NCI-H446 (cell line): Measurements from ENCODE around the gene SMAD3.

ENCODE experiments used
- DNase-seq, 2 experiments: peaks; one replicate each; lab custom pipeline; 2025; lab: John Stamatoyannopoulos, UW

The SMAD3 gene

DNA sequence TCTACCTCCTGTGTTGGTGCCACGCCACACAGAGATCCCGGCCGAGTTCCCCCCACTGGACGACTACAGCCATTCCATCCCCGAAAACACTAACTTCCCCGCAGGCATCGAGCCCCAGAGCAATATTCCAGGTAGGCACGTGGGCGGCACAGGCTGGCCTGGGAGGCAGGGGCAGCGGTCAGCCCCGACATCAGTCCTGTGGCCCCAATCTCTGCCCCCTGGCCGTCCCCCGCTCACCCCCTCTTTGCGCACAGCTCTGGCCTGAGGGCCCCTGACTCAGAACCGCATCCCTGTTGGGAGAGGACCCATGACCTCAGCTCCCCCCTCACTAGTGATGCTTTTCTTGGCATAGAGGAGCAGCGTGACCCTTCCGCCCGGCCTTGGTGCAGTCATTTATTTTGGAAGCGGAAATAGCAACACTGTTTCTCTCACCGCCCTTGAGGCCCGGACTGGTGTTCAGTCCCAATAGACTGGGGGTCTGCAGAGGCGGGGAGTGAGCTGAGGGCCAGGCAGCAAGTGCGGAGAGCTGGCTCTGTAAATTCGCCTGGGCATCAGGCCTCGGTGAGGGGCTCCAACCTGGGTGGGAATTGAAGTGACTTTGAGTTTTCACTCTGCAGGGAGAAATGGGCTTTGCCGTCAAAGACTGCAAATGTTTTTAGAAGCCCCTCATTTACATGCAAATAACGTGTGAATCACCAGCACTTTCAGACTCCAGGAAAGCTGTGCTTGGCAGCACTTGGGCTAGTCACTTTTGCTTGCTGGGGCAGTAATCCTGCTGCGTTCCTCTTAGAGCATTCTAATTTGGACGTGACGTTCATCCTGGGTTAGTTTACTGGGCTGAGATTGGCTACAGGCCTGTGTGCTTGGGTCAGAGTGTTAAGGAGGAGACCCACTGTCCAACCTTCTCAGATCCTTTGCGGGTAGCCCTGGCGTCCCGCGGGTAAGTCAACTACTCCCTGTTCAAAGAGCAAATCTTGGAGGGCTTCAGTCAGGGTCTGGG lies 100.2 kb downstream of the SMAD3 start:
- DNase-seq = no peak

DNA sequence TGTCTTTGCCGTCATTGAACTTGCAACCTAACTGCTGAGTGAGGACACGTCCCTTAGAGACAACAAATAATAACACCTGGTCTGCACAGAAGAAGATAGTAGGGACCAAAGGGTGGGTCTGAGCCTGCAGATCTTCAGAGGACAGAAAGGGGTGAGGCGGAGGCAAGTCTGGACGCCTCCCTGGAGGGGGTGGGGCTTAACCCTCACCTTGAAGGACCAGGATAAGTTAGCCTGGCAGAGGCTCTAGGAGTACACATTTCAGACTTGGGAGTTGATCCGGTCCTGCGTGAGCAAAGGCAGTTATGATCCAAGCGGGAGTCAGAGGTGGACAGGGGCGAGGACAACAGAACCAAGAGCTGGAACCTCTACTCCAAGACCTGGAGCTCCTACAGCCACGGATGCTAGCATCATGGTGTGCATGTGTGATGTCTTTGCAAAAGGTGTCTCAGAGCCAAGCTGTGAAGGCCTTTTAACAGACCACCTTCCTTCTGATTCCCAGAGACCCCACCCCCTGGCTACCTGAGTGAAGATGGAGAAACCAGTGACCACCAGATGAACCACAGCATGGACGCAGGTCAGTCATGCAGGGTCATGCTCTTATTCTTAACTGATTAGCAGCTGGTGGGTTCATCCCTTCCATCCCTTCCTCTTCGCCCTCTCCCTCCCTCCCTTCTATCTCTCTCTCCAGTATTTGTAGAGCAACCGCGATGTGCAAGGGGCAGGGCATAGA lies 101.0 kb downstream of the SMAD3 start:
- DNase-seq = no peak

- no peak for DNase-seq
Measured at GRCh38 chr15:67167091-67167490, 101.7 kb downstream of the SMAD3 start.

DNA sequence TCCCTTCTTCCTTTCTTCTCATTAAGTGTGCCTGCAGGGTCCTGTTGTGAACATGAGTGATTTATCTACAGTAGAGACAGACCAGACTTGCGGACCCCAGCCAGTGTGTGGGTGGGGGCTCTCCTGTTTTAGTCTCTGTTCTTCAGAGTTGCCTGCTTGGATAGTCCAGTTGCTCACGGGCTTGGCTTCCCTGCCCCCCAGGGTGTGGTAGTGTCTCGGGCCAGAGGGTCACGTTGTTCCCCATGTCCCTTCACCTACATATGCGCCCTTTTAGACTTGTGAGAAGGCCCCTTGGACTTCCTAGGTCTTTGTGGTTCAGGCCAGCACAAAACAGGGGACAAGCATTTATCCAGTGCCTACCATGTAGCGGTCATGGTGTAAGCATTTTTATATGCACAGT lies 103.3 kb downstream of the SMAD3 start:
- no peak for DNase-seq

- no peak for DNase-seq
Measured at GRCh38 chr15:67170143-67170925, 104.9 kb downstream of the SMAD3 start.

DNA sequence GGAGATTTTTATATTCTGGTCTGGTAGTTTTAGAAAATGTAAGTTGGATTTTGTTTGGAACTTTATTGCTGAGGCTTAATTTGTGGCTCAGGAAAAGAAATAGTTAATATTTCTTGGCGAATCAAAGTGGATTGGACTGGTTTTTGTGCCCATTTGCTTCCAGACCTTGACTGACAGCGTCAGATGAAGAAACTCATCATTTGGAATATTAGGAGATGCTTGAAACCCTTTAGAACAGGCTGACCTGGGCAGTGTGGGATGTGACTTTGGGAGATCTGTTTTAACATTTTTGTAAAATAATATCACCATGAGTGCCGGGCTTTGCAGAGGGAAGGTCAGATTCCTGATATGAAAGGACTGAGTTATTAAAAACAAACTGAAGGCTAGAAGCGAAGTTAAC lies 106.1 kb downstream of the SMAD3 start:
- no peak for DNase-seq

DNA sequence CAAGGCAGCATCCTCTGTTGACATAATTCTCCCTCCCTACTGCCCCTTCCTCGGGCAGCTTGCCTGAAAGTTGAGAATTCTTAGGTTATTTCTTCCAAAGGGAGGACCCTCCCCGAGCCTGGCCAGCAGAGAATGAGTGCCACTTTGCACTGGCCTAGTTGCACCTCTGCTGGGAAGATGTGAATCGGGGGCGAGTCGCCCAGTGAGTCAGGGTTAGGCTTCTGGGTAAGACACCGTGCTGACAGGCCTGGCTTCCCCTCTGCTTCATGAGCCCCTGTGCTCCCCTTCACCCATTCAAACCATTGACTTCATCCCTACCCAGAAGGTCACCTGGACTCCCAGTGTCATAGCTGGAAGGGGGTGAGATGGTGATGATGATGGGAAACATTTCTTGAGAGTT lies 106.8 kb downstream of the SMAD3 start:
- no peak for DNase-seq

DNA sequence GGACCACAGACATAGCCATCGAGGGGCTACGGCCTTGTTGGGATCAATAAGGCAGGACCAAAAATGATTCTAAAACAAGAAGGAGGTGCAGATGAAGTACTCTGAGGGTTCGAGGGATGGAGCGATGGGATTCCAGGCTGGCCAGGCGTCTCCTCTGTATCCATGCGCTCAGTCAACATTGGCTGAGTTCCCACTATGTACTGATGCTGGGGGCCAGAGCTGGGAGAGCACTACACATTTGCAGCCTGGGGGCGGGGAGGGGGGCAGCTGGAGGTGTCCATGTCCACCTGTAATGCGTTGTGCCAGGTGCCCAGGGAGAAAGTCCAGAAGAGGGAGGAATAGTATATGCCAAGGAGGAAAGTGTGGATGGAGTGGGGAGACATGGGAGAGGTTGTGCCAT lies 107.6 kb downstream of the SMAD3 start:
- no peak for DNase-seq

DNA sequence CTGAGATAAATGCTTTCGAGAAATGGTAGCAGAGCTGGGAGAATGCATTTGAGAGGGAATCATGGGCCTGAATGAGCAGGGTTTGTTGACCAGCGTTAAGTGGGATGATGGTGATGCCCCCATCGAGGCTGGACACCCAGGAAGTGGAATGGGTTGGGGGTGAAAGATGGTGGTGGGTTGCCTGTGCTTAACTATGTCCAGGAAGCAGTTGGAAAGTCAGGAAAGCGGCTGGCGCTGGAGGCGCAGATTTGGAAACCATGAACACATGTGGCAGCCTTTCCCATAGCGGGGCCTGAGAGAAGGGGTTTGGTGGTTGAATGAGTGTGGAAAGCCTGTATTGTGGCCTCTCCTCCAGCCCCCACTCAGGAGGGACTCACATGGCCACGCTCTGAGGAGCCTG lies 108.4 kb downstream of the SMAD3 start:
- no peak for DNase-seq

DNA sequence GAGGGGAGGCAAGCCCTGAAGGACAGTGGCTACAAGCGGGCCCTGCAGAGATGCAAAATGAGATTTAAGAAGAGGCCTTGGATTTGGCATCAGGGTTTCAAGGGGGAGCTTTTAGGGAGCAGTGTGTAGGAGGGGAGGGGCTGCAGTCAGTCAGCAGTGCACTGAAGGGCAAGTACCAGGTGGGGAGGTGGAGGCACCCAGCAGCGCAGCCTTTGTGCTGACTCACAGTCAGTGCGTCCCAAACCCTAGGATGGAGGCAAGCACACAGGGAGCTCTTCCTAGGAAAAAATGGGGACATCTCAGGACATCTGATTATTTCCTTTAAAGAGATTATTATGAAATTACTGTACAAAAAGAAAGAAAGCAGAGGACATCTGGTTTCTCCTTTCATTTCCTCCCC lies 109.0 kb downstream of the SMAD3 start:
- DNase-seq = no peak

GRCh38 chr15:67174864-67175573 lies 109.6 kb downstream of the SMAD3 start:
- no peak for DNase-seq

DNA sequence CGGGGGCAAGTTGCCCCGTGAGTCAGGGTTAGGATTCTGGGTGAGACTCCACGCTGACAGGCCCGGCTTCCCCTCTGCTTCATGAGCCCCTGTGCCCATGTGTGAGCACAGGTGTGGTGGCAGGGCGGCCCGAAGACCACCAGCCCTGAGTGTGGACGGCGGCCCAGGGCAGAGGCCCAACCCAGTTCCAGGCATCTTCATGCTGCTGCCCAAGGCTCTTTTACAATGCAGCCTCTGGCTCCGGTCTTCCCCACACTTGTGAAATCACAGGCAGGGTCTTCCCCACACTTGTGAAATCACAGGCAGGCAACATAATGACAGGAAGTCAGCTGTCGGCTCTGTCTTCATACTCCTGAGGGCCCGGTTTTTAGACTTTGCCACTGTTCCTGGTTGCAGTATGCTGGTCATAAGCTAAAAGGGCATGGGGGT lies 110.3 kb downstream of the SMAD3 start:
- DNase-seq = no peak

DNA sequence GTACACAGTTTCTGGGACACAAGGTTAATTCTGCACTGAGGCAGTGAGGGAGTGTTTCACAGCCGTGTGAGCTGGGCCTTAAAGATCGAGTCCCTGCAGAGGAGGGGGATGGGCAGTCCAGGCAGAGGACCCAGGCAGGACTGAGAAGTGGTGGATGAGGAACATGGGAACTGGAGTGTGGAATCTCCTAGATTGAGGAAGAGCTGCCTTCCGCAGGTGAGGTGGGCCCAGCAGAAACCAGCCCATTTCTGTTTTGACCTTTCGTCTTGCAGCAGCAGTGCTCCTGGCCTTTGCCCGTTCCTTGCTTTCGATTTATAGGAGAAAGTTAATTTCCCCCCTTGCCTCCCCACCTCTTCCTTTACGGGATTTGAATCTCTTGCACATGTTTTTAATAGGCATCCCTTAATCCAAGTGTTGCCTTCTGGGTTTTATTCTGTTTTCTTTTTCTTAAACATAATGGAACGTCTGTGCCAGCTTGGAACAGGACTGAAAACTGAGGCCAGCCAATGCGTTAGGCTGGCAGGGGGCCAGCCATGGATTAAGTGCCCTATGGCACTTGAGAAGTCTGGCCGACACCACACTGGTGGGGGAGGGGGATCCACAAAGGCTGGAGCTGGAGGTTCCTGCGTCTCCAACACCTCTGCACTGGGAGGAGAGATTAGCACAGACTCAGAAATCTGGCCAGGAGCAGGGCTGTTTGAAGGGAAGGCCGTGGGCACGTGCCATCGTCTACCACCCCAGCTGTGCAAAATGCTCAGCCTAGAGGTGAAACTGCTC lies 111.0 kb downstream of the SMAD3 start:
- peak in 1 of 2 experiments; percentile 76 for DNase-seq

DNA sequence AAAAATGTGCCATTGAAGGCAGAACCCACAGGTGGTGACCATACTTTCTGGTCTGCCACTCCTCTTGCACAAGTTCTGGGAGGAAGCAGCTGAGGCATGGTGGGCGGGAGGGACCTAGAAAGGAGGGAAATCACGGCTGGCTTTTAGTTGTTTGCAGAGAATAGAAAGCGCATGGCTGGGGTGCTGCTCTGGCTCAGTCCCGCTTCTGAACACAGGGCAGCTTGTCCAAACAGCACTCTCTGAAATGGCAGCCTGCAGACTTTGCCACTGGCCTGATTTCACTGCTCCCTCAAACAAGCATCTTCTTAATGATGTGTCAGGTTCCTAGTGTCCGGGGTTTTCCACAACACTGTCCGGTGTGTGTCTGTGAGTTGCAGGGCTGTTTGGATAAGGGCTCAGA lies 112.3 kb downstream of the SMAD3 start:
- no peak for DNase-seq

- no peak for DNase-seq
Measured at GRCh38 chr15:67178569-67179210, 113.3 kb downstream of the SMAD3 start.

DNA sequence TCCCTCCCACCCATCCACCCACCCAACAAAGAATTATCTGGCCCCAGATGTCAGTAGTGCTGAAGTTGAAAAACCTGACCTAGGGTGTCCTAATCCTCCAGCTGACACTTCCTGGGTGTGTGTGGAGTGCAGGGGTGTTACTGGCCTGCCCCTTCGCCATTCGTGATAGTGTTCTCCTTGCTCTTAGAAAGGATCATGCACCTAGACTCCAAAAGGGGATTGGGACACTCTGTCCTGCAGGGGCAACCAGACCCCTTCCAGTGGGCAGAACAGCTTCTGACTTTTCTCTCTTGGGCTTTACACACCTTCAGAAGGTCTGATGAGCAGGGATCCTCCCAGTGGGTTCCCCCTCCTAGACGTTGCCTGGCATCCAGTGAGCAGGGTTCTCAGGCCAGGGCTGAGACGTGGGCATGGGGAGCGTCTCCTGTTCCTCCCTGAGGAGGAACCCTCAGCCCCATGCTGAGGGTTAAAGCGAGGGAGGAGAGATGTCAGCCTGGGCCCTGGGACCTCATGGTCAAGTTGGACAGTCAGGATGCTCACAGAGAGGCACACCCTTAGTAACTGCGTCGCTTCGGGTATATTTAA lies 114.1 kb downstream of the SMAD3 start:
- DNase-seq = no peak

DNA sequence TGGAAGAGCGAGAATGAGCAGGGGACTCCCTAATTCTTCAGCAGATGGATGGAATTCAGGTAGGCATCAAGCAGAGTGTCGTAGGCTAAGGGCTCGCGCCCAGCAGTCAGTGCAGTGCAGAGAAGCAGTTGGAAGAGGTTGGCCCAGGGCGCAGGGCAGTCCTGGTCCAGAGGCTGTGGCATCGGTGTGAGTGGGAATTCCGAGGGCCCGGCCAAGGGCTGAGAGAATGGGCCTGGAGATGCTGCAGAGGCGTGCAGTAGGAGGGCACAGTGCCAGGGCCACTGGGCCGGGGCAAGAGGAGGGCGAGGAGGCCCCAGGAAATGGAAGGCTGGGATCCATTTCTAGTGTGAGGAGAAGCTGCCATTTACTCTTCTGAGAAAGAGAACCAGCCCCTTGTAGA lies 114.6 kb downstream of the SMAD3 start:
- DNase-seq = no peak

DNA sequence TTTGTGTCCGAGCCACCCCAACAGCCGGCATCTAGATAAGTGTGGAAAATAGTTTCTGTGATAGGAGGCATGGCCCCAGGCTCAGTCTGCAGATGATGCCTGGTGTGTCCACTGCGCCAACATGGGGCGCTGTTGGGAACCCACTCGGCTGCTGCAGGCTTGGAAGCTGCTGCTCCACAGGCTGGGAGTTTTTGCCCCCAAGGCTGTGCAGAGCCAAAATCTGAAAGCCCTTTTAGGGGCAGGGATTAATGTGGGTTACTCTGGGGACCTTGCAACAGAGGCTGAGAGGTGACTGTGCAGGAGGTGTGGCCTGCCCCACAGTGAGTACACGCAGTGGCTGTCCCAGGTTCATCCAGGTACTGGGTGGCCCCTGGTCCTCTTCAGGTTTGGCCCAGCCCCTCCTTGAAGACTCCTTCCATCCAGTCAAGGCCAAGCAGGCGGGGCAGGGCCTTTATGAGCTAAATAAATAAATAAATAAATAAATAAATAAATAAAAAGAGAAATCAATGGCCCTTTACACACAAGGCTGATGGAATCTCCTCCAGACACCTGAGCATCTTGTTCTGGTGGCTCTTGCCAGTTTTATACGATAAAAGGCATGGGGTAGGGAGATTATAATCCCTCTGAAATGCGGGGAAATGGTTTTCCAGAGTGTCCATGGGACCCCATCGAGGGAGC lies 115.3 kb downstream of the SMAD3 start:
- DNase-seq = no peak

GRCh38 chr15:67181221-67181639 lies 115.8 kb downstream of the SMAD3 start:
- DNase-seq = no peak
